Measurements from ENCODE around the gene JUNB.

GRCh38 chr19:12790628-12791344 lies 500 bp upstream of the JUNB start:
- TF ChIP-seq CTCF (tag by site-specific recombination; IDR thresholded peaks at IDR 0.05) (no peak), ZBTB7A (tag by site-specific recombination; IDR thresholded peaks at IDR 0.05; ENCODE audit: low read depth) (peak; percentile 89), ZSCAN4 (tag by site-specific recombination; IDR thresholded peaks at IDR 0.05) (no peak), ZNF544 (tag by site-specific recombination; IDR thresholded peaks at IDR 0.05) (no peak), REST (tag by site-specific recombination; IDR thresholded peaks at IDR 0.05) (no peak), ZNF398 (tag by site-specific recombination; IDR thresholded peaks at IDR 0.05) (no peak), HIC1 (tag by site-specific recombination; IDR thresholded peaks at IDR 0.05) (no peak), ZNF274 (IDR thresholded peaks at IDR 0.05; ENCODE audit: low read length) (no peak), ZNF274 (tag by site-specific recombination; IDR thresholded peaks at IDR 0.05; ENCODE audit: borderline replicate concordance) (no peak)

Data from HEK293 (cell line).